ENCODE results near the gene SPINK1.
"Not testable (repeated sequence)": the region's sequence is repeated elsewhere in the genome, so short reads cannot be mapped to it uniquely, and the experiment has no call there.

The SPINK1 gene

GRCh38 chr5:147854331-147854730 lies 22.9 kb upstream of the SPINK1 start:
- no peak for DNase-seq

DNA sequence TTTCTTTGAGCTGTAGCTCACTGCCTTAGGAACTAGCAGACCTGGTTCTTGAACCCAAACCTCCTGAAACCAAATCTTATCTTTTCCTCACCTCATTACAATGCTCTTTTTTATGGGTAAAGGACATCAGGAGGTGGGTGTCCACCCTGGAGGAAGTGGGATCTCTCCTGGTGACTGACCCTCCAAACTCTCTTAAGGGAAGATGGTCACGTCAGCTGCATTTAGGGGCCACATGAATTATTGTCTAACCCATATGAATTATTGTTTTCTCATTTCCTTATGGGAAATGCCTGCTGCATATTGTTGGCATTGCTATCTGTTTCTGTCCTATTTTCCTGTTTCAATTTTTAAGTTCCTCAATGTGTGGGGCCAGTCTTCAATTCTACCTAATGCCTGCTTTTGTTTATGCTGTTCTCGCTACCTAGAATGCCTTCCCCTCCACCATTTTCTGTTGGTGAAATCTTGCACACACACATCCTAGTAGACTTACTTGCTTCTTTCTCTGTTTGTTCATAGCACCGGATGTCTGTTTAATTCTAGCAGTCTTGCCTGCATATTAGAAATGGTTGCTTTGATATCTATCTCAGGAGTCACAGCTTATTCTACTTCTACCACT lies 22.0 kb upstream of the SPINK1 start:
- DNase-seq, result no peak

GRCh38 chr5:147852365-147852764 lies 20.9 kb upstream of the SPINK1 start:
- DNase-seq, result no peak

- DNase-seq, result no peak
Measured at GRCh38 chr5:147851578-147851977, 20.1 kb upstream of the SPINK1 start.

GRCh38 chr5:147849226-147849625 lies 17.8 kb upstream of the SPINK1 start:
- DNase-seq, result no peak

- DNase-seq, result no peak
Measured at GRCh38 chr5:147845618-147846017, 14.1 kb upstream of the SPINK1 start.

- no peak for DNase-seq
Measured at GRCh38 chr5:147844846-147845245, 13.4 kb upstream of the SPINK1 start.

GRCh38 chr5:147842869-147843268 lies 11.4 kb upstream of the SPINK1 start:
- DNase-seq, result no peak

- no peak for DNase-seq
Measured at GRCh38 chr5:147836439-147836838, 5.0 kb upstream of the SPINK1 start.

- no peak for DNase-seq
Measured at GRCh38 chr5:147835386-147835798, 3.9 kb upstream of the SPINK1 start.

DNA sequence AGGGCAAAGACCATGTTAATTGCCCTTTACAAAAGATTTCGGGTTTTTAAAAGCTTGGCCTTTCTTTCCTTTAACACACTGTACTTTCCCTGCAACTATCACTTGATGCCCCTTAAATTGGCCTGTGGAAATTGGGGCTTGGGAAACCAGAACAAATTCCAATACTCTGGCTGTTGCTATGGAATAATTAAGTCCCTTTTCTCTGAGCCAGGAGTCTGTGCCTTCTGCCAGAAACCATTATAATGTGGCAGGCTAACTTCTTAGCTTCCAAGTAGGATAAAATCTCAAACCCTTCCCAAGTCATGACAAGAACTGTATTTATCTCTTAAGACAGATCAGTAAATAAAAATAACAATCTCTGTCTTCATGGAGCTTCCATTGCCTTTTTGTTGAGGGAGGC lies 1.1 kb upstream of the SPINK1 start:
- no peak for DNase-seq

DNA sequence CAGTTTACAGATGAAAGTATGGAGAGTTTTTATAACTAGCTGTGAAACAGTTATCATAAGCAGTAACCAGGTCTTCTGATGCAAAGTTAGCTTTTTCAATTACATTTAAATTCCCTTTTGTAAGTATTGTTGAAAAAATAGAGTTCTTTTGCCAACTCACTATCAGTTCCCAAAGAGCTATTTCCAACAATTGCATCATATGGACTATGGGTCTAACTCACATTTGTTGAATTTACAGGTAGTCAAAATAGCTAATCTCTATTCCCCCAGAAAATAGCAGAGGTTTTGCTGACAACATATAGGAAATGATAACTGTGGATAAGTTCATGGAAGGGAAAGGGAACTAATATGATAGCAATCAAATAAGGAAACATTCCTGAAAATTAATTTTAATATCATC lies 1.4 kb downstream of the SPINK1 start:
- DNase-seq, result no peak

- not testable (repeated sequence) for DNase-seq
Measured at GRCh38 chr5:147827017-147827416, 4.5 kb downstream of the SPINK1 start.

GRCh38 chr5:147826361-147826760 lies 5.1 kb downstream of the SPINK1 start:
- no peak for DNase-seq

DNA sequence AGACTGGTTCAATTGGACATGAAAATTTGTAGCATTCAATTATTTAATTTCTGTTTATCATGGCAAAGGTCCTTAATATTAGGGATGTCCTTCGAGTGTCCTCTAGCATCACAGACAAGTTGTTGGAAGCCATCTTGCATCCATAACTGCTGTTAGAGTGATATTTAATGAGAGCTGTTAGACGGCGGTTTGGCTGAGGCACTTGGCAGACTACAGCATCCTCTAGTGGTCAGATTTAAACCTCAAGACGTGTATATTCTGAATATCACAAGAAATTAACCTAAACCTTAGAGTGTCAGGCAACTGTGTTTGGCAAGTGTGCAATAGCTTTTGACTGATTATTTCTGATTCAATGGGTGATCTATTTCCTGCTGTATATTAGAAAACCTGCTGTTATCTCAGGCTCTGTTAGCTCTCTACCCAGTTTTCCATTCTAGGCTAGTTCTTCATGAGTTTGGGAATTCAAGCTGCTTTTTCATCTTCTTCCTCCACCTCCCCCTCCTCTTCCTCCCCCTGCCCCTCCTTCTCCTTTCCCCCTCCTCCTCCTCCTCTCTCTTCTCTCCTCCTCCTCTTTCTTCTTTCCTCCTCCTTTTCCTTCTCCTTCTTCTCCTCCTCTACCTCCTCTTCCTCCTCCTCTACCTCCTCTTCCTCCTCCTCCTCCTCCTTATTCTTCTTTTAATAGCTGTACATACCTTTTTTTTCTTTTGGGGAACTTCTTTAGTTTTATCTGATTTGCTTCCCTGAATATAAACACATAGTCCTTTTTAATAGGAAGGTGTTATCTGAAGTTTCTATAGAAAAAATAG lies 8.6 kb downstream of the SPINK1 start:
- no peak for DNase-seq

- not testable (repeated sequence) for DNase-seq
Measured at GRCh38 chr5:147822222-147822621, 9.2 kb downstream of the SPINK1 start.

GRCh38 chr5:147821766-147822165 lies 9.7 kb downstream of the SPINK1 start:
- no peak for DNase-seq

- no peak for DNase-seq
Measured at GRCh38 chr5:147819261-147819770, 12.2 kb downstream of the SPINK1 start.

DNA sequence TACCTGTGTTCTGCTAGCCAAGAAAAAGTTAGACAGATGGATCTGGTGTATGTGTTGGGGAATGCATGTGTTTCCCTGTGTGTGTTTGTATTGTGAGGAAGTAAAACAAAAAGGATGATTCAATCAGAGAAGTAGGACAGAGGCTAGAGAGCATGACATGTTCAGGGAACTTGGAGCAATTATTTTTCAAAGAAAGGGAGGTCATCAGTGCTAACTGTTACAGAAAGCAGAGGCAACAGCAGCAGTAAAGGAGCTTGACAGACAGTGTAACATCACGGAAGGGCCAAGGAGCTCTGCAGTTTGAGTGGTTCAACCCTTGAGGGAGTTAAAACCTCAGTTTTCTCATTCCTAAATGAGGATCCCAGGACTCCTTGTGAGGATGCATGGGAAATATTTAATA lies 13.2 kb downstream of the SPINK1 start:
- DNase-seq, result no peak

DNA sequence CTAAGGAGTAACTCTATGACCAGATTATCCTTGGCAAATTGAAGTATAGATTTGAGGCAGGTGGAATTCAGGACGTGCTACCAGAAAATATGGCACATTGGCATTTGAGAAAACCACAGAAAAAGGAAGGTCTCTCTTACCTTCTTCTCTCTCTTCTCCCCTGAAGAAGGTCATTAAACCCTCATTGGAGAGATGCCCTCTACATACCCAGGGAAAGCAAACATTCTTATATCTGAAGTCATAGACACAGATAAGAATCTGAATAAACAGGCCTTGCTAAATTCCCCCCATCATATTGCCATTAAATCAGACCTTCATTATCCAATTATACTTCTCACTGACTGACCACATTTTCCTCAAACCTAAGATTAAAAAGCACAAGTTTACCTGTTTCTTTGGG lies 17.8 kb downstream of the SPINK1 start:
- DNase-seq, result no peak

DNA sequence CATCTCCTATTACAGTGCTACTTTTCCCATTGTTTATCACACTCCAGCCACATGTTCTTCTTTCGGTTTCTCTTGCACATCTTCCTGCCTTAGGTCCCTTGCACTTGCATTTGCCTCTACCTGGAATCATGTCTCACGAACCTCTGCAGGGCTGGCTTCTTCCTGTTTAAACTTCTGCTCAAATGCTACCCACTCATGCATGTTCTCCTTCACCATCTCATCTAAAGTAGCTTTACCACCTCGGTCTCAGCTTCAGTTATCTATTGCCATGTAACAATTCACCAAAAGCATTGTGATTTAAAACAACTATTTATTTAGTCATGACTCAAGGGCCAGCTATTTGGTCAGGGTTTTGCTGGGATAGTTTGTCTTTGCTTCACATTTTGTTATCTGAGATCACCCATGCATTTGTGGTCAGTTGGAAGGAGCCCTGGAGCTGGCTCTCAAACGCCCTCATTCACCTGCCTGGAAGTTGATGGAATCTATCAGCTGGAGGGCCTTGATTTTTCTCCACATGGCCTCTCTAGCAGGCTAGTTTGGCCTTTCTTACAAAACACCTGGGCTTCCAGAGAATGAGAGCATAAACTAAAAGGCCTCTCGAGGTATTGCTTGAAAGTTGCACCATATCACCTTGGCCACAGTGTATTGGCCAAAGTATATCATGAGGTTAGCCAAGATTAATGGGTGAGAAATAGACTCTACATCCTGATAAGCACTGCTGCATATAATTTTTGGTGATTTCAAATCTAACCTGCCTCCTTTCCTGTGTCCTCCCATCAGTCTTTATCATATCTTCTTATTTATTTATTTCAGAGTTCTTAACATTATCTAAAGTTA lies 21.4 kb downstream of the SPINK1 start:
- no peak for DNase-seq

- no peak for DNase-seq
Measured at GRCh38 chr5:147805030-147805454, 26.4 kb downstream of the SPINK1 start.

GRCh38 chr5:147804334-147804733 lies 27.1 kb downstream of the SPINK1 start:
- no peak for DNase-seq
